B cell (primary cell): ENCODE results near the gene CHCHD6. TPM values are rescaled to one million over a fixed set of nuclear protein-coding genes. Genes with fewer than 3 reads are reported as not detected.

Experiments
- ATAC-seq: fragments of 200-7000 bp; cut with Tn5 transposase; one replicate; pipeline ENCODE4 v1.10.0; 2021; ENCODE audit warnings: low read depth, mild to moderate bottlenecking, moderate number of reproducible peaks, moderate library complexity
- CTCF ChIA-PET: fragments of 350-600 bp; sonication (Branson Sonifier 250); formaldehyde crosslinking; loops from one replicate; lab custom pipeline; 2021; ENCODE audit warnings: antibody characterized with exemption, inconsistent platforms; lab: Charles Lee
- POLR2A ChIA-PET: fragments of 350-600 bp; sonication (Branson Sonifier 250); formaldehyde crosslinking; loops from one replicate; lab custom pipeline; 2021; ENCODE audit warnings: antibody characterized with exemption; lab: Charles Lee
- DNase-seq: peaks from one replicate; pipeline ENCODE4 v3.0.0; 2013
- H2AFZ ChIP-seq: 2 replicates; pipeline ENCODE4 v1.6.1; 2012; ENCODE audit warnings: mild to moderate bottlenecking, low read depth, low read length; ENCODE audit not compliant: insufficient read depth, poor library complexity, severe bottlenecking
- H3K27ac ChIP-seq, 2 donors: 1 replicate in 1 of 2; 2 replicates in 1 of 2; pipeline ENCODE4 v1.5.1; 2012 to 2013; ENCODE audit warnings: low read length in 2 of 2, mild to moderate bottlenecking in 2 of 2, moderate library complexity in 1 of 2
- H3K27me3 ChIP-seq, 4 experiments: fragments of 200-600 bp in 1 of 4; sonication (generic) in 1 of 4; replicated peaks in 1 of 4; 1 replicate in 2 of 4; 2 replicates in 2 of 4; pipeline versions ENCODE4 v1.6.1 to v1.7.0; 2013 to 2016; ENCODE audit warnings: low read length in 3 of 4, mild to moderate bottlenecking in 2 of 4, mixed read lengths in 1 of 4, moderate library complexity in 1 of 4; ENCODE audit not compliant: insufficient read depth in 4 of 4, control insufficient read depth in 3 of 4; ENCODE audit errors: control extremely low read depth in 1 of 4
- H3K36me3 ChIP-seq, 2 experiments: replicated peaks in 1 of 2; 1 replicate in 1 of 2; 2 replicates in 1 of 2; pipeline versions ENCODE4 v1.6.1 to v1.7.1; 2013; ENCODE audit warnings: low read length in 1 of 2; ENCODE audit not compliant: insufficient read depth in 2 of 2, control insufficient read depth in 1 of 2; ENCODE audit errors: control extremely low read depth in 1 of 2, extremely low read depth in 1 of 2
- H3K4me1 ChIP-seq, 2 donors: fragments of 200-600 bp in 1 of 2; sonication (generic) in 1 of 2; 1 replicate in 1 of 2; 2 replicates in 1 of 2; pipeline versions ENCODE4 v1.5.1 to v1.6.1; 2013 to 2017; ENCODE audit warnings: low read length in 2 of 2; ENCODE audit not compliant: control insufficient read depth in 2 of 2, insufficient read depth in 2 of 2
- H3K4me2 ChIP-seq: replicated peaks from 2 replicates; pipeline ENCODE3; 2012; ENCODE audit warnings: mild to moderate bottlenecking, low read depth, low read length; ENCODE audit not compliant: poor library complexity, severe bottlenecking
- H3K4me3 ChIP-seq, 5 experiments: fragments of 200-600 bp in 1 of 5; sonication (generic) in 1 of 5; 1 replicate in 3 of 5; 2 replicates in 2 of 5; pipeline versions ENCODE4 v1.5.1 to v1.7.0; 2011 to 2016; ENCODE audit warnings: low read length in 4 of 5, mild to moderate bottlenecking in 4 of 5, low read depth in 2 of 5, control low read depth in 1 of 5, moderate library complexity in 1 of 5; ENCODE audit not compliant: insufficient read depth in 1 of 5; ENCODE audit errors: control extremely low read depth in 1 of 5, extremely low read depth in 1 of 5
- H3K79me2 ChIP-seq: fragments of 200-600 bp; sonication (generic); one replicate; pipeline ENCODE4 v1.6.0; 2016; ENCODE audit warnings: low read length; ENCODE audit not compliant: control insufficient read depth, insufficient read depth
- H3K9ac ChIP-seq: fragments of 200-600 bp; sonication (generic); 2 replicates; pipeline ENCODE4 v1.6.1; 2017; ENCODE audit warnings: mild to moderate bottlenecking, low read length, moderate library complexity
- H3K9me3 ChIP-seq, 3 donors: one replicate each; pipeline versions ENCODE4 v1.6.1 to v1.7.1; 2013; ENCODE audit warnings: low read length in 2 of 3; ENCODE audit not compliant: control insufficient read depth in 2 of 3, insufficient read depth in 1 of 3; ENCODE audit errors: control extremely low read depth in 1 of 3
- H4K20me1 ChIP-seq: 2 replicates; pipeline ENCODE4 v1.6.0; 2012; ENCODE audit warnings: mild to moderate bottlenecking, low read length; ENCODE audit not compliant: insufficient read depth, control insufficient read depth, poor library complexity, severe bottlenecking
- H3K27ac Mint-ChIP-seq: one replicate; pipeline ENCODE4 v1.8.0; 2021; ENCODE audit warnings: mixed read lengths
- H3K27me3 Mint-ChIP-seq: one replicate; pipeline ENCODE4 v1.8.0; 2021; ENCODE audit warnings: mixed read lengths
- H3K4me1 Mint-ChIP-seq: one replicate; pipeline ENCODE4 v1.8.0; 2021; ENCODE audit warnings: mixed read lengths
- H3K4me3 Mint-ChIP-seq: one replicate; pipeline ENCODE4 v1.8.0; 2021; ENCODE audit warnings: mixed read lengths
- H3K9me3 Mint-ChIP-seq: one replicate; pipeline ENCODE4 v1.8.0; 2022; ENCODE audit warnings: mixed read lengths; ENCODE audit not compliant: insufficient read depth
- EZH2 ChIP-seq: IDR thresholded peaks from 2 replicates; pipeline ENCODE4 v1.6.1; 2012; ENCODE audit warnings: borderline replicate concordance, low read depth, mild to moderate bottlenecking, moderate library complexity, low read length; ENCODE audit not compliant: insufficient read depth, poor library complexity, severe bottlenecking
- WGBS: methylation state at CpG from one replicate; pipeline ENCODE4 v1.1.5; 2013; ENCODE audit warnings: missing lambda C conversion rate; ENCODE audit not compliant: insufficient coverage; 5-methylcytosine and 5-hydroxymethylcytosine counted together
- intact Hi-C: fragments of 100-400 bp; cut with micrococcal nuclease; formaldehyde crosslinking; loops from one replicate; pipeline ENCODE4 v1.10.0; 2022
- polyA plus RNA-seq: library from polyadenylated mRNA; depleted of rRNA; stranded (reverse); fragments of >200 nt; gene quantifications from 2 replicates; pipeline ENCODE4 v1.2.3, GENCODE V29; 2012
- total RNA-seq, 2 donors: library from RNA; stranded (reverse); fragments of 120-200 nt in 1 of 2; gene quantifications; 1 replicate in 1 of 2; 2 replicates in 1 of 2; pipeline versions ENCODE4 v1.2.3 to v1.2.4, GENCODE V29; 2013 to 2022
- TF ChIP-seq, protein P1 (sequence below): fragments of 200-600 bp; IDR thresholded peaks from one replicate; pipeline ENCODE4 v1.8.0; 2022; ENCODE audit warnings: antibody characterized with exemption, mild to moderate bottlenecking

Gene CHCHD6
- total and polyA plus RNA-seq, 2 donors (not counting 1 experiment from before 2014, with no cell fraction given) = 8.0 to 13.5 TPM

DNA sequence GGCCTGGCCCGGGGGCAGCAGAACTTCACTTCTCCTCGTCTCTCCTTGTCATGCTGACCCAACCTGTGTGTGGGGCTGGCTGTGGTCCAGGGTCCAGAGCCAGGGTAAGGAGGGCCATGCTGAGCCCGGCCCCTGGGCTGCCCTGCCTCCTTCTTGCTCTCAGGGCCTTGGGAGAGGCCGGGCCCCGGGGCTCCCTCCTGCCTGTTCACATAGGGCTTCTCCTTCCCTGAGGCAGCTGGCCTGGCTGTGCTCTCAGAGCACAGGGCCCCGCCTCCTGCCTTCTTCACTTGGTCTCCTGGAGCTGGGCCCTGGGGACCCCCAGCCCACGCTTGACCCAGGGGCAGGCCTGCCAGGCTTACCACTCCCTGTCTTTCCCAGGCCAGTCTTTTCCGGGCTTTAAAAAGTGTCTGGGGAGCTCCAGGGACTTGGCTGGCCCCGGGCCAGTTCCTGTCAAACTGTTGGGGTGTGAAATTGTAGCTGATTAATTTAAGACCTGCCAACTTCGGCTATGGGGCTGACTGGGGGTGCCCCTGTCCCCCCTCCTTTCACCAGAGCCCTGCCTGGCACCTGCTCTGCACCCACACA lies 290.7 kb downstream of the CHCHD6 start:
- no peaks in the 10 kb centered on the region for H4K20me1 ChIP-seq
- ATAC-seq (no peak), DNase-seq (no peak)
- H3K4me3 ChIP-seq = no peak overlapping the region
- H3K27me3 ChIP-seq = peaks cover 0 to 2% (median 0%) of the 10 kb centered on the region in 4 experiments
- no peak overlapping the region for H3K9ac ChIP-seq
- H2AFZ ChIP-seq = no peak overlapping the region
- no peak overlapping the region for H3K27ac ChIP-seq
- TF ChIP-seq EZH2 = no peak
- H3K4me1 ChIP-seq = peaks cover 0 to 11% of the 10 kb centered on the region in 2 donors
- no peaks in the 10 kb centered on the region for H3K27me3 Mint-ChIP-seq
- H3K4me2 ChIP-seq = peak overlapping the region; percentile 27
- no peaks in the 10 kb centered on the region for H3K79me2 ChIP-seq
- CTCF ChIA-PET = interaction anchor here (1.3 kb wide), 3 partner anchors 82 to 313 kb away, joined by 3 to 7 read pairs (median 3); no protein-coding TSS in a partner anchor
- peaks cover 0 to 3% (median 0%) of the 10 kb centered on the region in 3 donors for H3K9me3 ChIP-seq
- no peaks in the 10 kb centered on the region for H3K36me3 ChIP-seq
- WGBS = 33% methylated on average over 10 of the region's 10 CpGs
- POLR2A ChIA-PET = no interaction called here
- peaks cover 11% of the 10 kb centered on the region for H3K4me1 Mint-ChIP-seq
- no peak overlapping the region for H3K4me3 Mint-ChIP-seq
- H3K27ac Mint-ChIP-seq = no peak overlapping the region
- no peaks in the 10 kb centered on the region for H3K9me3 Mint-ChIP-seq
- intact Hi-C loops = no loop called here

DNA sequence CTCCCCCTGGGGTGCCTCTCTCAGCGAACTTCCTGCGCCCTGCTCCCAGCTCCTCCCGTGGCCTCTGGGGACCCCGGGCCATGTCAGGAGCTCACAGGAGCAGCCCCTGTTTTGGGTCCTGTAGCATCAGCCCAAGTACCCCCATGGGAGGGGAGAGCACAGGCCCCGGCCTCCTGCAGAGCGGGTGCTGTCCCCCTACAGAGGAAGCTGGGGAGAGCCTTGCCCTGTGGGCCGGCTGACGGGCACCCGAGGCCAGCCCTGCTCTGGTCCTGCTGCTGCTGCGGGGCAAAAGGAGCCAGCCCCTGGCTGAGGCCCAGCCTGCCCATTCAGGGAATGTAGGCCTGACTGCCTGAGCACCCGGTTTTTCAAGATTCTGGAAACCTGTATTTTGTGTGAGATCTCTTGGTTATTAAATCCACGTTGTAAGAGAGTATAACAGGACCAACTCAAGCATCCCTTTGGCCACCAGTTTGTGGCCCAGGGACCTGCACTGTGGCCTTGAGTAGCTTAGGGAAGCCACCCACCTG lies 291.3 kb downstream of the CHCHD6 start:
- ChIA-PET POLR2A (no interaction called here), CTCF (interaction anchor here (1.0 to 1.3 kb wide), 5 partner anchors 9 to 314 kb away, joined by 3 to 7 read pairs (median 3); no protein-coding TSS in a partner anchor)
- H3K79me2 ChIP-seq = no peaks in the 10 kb centered on the region
- H3K4me2 ChIP-seq = peak overlapping the region; percentile 27
- TF ChIP-seq EZH2 = no peak
- TF ChIP-seq, protein P1, sequence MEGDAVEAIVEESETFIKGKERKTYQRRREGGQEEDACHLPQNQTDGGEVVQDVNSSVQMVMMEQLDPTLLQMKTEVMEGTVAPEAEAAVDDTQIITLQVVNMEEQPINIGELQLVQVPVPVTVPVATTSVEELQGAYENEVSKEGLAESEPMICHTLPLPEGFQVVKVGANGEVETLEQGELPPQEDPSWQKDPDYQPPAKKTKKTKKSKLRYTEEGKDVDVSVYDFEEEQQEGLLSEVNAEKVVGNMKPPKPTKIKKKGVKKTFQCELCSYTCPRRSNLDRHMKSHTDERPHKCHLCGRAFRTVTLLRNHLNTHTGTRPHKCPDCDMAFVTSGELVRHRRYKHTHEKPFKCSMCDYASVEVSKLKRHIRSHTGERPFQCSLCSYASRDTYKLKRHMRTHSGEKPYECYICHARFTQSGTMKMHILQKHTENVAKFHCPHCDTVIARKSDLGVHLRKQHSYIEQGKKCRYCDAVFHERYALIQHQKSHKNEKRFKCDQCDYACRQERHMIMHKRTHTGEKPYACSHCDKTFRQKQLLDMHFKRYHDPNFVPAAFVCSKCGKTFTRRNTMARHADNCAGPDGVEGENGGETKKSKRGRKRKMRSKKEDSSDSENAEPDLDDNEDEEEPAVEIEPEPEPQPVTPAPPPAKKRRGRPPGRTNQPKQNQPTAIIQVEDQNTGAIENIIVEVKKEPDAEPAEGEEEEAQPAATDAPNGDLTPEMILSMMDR = no peak
- DNase-seq (no peak), ATAC-seq (no peak)
- peaks cover 0 to 2% (median 0%) of the 10 kb centered on the region in 4 experiments for H3K27me3 ChIP-seq
- H3K36me3 ChIP-seq = no peaks in the 10 kb centered on the region
- H3K27ac Mint-ChIP-seq = no peak overlapping the region
- H3K4me1 ChIP-seq = peaks cover 0 to 11% of the 10 kb centered on the region in 2 donors
- H3K9me3 ChIP-seq = no peaks in the 10 kb centered on the region
- H4K20me1 ChIP-seq = no peaks in the 10 kb centered on the region
- peaks cover 11% of the 10 kb centered on the region for H3K4me1 Mint-ChIP-seq
- no peak overlapping the region for H2AFZ ChIP-seq
- WGBS = 13% methylated on average over 11 of the region's 12 CpGs
- no peaks in the 10 kb centered on the region for H3K27me3 Mint-ChIP-seq
- intact Hi-C loops = no loop called here
- no peak overlapping the region for H3K9ac ChIP-seq
- H3K9me3 Mint-ChIP-seq = no peaks in the 10 kb centered on the region
- H3K4me3 ChIP-seq = no peak overlapping the region
- no peak overlapping the region for H3K4me3 Mint-ChIP-seq
- H3K27ac ChIP-seq = no peak overlapping the region
